ENCODE data around the gene DLX1. TPM values are rescaled to one million over a fixed set of nuclear protein-coding genes. Genes with fewer than 3 reads are reported as not detected.

The DLX1 gene
- total RNA-seq, 1 experiment from 2014 or later = 0.77 TPM

DNA sequence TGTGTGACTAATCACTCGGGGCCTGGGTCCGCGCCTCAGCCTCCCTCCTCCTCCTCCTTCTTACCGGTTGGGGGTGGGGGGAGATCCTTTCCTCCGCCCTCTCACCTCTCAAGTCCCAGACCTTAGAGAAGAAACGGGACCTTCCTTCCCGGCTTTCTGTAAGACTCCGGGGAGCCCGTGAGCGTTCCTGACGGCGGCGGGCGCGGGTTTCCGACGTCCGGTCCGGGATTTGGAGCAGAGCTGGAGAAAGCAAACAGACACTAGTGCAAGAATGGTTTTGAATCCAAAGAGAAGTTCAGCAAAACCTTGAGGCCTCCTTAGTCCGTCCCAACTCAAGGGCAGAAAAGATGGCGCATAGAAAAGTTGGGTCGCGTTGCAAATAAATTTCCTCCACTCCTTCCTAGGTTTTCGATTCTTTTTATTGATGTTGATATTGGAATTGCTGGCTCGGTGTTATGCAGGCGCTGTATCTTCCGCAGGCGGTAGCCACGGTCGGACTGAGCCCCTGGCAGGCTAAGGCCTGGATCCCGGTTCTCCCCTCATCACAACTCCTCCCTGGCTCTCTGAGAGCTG is 2.0 kb downstream of the DLX1 start:
- Mint-ChIP-seq H3K27me3 (ENCODE audit: insufficient read depth, unreplicated experiment) (no peaks in the 10 kb centered on the region), H3K4me3 (ENCODE audit: unreplicated experiment) (peak overlapping the region; percentile 80), H3K9me3 (ENCODE audit: unreplicated experiment) (no peaks in the 10 kb centered on the region), H3K4me1 (ENCODE audit: insufficient read depth, unreplicated experiment) (no peaks in the 10 kb centered on the region), H3K36me3 (ENCODE audit: insufficient read depth, unreplicated experiment) (no peaks in the 10 kb centered on the region), H3K27ac (ENCODE audit: low read depth, unreplicated experiment) (no peak overlapping the region)
- DNase-seq (ENCODE audit: unreplicated experiment) = no peak
- ChIA-PET CTCF (interaction anchor here (0.6 to 0.9 kb wide), 2 partner anchors 10 to 12 kb away, joined by 3 read pairs; no protein-coding TSS in a partner anchor), POLR2A (interaction anchor here (0.6 to 2.9 kb wide), 4 partner anchors 8 to 689 kb away, joined by 3 to 55 read pairs (median 3); no protein-coding TSS in a partner anchor)
- BruUV-seq (replicated peaks) = no TSS peak
- intact Hi-C loops (cut with micrococcal nuclease) = no loop called here
- TF ChIP-seq, protein P1, sequence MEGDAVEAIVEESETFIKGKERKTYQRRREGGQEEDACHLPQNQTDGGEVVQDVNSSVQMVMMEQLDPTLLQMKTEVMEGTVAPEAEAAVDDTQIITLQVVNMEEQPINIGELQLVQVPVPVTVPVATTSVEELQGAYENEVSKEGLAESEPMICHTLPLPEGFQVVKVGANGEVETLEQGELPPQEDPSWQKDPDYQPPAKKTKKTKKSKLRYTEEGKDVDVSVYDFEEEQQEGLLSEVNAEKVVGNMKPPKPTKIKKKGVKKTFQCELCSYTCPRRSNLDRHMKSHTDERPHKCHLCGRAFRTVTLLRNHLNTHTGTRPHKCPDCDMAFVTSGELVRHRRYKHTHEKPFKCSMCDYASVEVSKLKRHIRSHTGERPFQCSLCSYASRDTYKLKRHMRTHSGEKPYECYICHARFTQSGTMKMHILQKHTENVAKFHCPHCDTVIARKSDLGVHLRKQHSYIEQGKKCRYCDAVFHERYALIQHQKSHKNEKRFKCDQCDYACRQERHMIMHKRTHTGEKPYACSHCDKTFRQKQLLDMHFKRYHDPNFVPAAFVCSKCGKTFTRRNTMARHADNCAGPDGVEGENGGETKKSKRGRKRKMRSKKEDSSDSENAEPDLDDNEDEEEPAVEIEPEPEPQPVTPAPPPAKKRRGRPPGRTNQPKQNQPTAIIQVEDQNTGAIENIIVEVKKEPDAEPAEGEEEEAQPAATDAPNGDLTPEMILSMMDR (IDR thresholded peaks at IDR 0.05; ENCODE audit: unreplicated experiment) = no peak

DNA sequence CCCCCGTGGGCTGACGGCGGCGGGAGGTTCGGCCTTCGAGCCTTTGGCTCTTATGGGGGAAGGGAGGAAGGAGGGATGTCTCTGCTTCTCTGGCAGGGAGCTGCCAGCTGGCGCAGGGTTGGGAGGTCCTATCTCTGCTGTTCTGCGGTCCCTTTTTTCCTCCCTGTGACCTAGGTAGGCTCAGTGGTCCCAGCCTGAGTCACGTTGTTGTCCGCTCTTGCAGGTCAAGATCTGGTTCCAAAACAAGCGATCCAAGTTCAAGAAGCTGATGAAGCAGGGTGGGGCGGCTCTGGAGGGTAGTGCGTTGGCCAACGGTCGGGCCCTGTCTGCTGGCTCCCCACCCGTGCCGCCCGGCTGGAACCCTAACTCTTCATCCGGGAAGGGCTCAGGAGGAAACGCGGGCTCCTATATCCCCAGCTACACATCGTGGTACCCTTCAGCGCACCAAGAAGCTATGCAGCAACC is 2.5 kb downstream of the DLX1 start:
- ChIA-PET CTCF (no interaction called here), POLR2A (interaction anchor here (0.6 to 1.1 kb wide), 3 partner anchors 7 to 492 kb away, joined by 3 read pairs; no protein-coding TSS in a partner anchor)
- no TSS peak for BruUV-seq (replicated peaks)
- no peaks in the 10 kb centered on the region for H3K36me3 Mint-ChIP-seq (ENCODE audit: insufficient read depth, unreplicated experiment)
- H3K4me3 Mint-ChIP-seq (ENCODE audit: unreplicated experiment) = no peak overlapping the region
- DNase-seq (ENCODE audit: unreplicated experiment) = no peak
- no peak overlapping the region for H3K27ac Mint-ChIP-seq (ENCODE audit: low read depth, unreplicated experiment)
- H3K9me3 Mint-ChIP-seq (ENCODE audit: unreplicated experiment) = no peaks in the 10 kb centered on the region
- no peaks in the 10 kb centered on the region for H3K4me1 Mint-ChIP-seq (ENCODE audit: insufficient read depth, unreplicated experiment)
- H3K27me3 Mint-ChIP-seq (ENCODE audit: insufficient read depth, unreplicated experiment) = no peaks in the 10 kb centered on the region
- intact Hi-C loops (cut with micrococcal nuclease) = no loop called here
- TF ChIP-seq, protein P1 (IDR thresholded peaks at IDR 0.05; ENCODE audit: unreplicated experiment) = no peak

DNA sequence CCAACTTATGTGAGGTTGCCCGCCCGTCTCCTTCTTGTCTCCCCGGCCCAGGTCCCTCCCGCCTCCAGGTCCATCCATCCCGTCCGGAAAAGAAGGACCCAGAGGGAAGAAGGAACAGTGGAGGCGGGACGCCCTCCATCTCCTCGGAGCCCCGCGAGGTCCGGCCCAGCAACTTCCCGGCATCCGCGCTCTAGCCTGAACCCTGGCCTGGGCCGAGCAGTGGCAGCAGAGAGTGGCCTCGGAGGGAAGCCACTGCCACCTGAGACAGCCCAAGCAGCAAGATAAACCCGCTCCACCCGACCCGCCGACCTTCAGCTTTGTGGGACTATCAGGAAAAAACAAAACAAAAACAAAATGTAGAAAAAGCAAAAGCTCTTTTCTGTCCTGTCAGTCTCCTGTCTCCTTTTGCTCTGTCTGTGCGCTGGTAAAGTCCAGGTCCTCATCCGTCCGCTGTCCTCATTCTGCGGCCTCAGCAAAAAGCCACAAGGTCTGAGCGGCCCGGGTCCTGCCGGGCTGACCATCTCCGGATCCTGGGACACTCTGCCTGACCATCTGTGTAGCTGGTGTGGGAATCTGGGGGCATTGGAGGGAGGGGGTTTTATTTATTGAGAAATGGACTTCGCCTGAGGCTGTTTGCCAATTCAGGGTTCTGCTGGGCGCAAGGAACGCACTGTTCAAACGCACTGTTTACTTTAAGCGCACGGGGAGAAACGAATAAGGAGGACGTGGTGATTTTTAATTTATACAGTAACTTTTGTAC is 3.1 kb downstream of the DLX1 start:
- Mint-ChIP-seq H3K4me1 (ENCODE audit: insufficient read depth, unreplicated experiment) (no peaks in the 10 kb centered on the region), H3K36me3 (ENCODE audit: insufficient read depth, unreplicated experiment) (no peaks in the 10 kb centered on the region), H3K27ac (ENCODE audit: low read depth, unreplicated experiment) (no peak overlapping the region), H3K4me3 (ENCODE audit: unreplicated experiment) (no peak overlapping the region), H3K27me3 (ENCODE audit: insufficient read depth, unreplicated experiment) (no peaks in the 10 kb centered on the region), H3K9me3 (ENCODE audit: unreplicated experiment) (no peaks in the 10 kb centered on the region)
- BruUV-seq (replicated peaks) = no TSS peak
- TF ChIP-seq, protein P1 (IDR thresholded peaks at IDR 0.05; ENCODE audit: unreplicated experiment) = no peak
- POLR2A ChIA-PET = interaction anchor here (0.6 to 1.1 kb wide), 4 partner anchors 7 to 493 kb away, joined by 3 read pairs; no protein-coding TSS in a partner anchor
- no peak for DNase-seq (ENCODE audit: unreplicated experiment)
- CTCF ChIA-PET = no interaction called here
- intact Hi-C loops (cut with micrococcal nuclease) = no loop called here

DNA sequence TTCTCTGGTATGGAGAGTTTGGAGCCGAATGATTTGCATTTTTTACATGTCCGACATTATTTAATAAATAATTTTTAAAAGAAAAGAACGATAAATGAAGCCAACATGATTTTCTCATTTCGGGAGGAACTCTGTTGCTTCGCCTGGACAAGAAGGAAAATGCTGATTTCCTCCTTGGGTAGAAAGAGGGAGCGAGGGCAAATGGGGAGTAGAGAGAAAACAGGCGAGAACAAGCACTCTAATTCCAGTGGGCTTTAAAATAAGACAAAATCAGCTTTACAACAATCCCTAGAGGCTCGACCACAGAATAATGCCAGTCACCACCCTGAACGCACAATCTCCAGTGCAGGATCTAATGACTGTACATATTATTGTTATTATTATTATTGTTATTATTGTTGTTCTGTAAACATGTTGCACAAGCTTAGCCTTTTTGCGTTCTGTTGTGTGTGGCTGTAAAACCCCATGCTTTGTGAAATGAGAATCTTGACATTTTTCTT is 3.7 kb downstream of the DLX1 start:
- Mint-ChIP-seq H3K4me3 (ENCODE audit: unreplicated experiment) (no peak overlapping the region), H3K9me3 (ENCODE audit: unreplicated experiment) (no peaks in the 10 kb centered on the region), H3K4me1 (ENCODE audit: insufficient read depth, unreplicated experiment) (peaks cover 5% of the 10 kb centered on the region), H3K27ac (ENCODE audit: low read depth, unreplicated experiment) (no peak overlapping the region), H3K36me3 (ENCODE audit: insufficient read depth, unreplicated experiment) (no peaks in the 10 kb centered on the region), H3K27me3 (ENCODE audit: insufficient read depth, unreplicated experiment) (no peaks in the 10 kb centered on the region)
- CTCF ChIA-PET = no interaction called here
- intact Hi-C loops (cut with micrococcal nuclease) = no loop called here
- no TSS peak for BruUV-seq (replicated peaks)
- DNase-seq (ENCODE audit: unreplicated experiment) = no peak
- POLR2A ChIA-PET = interaction anchor here (0.7 kb wide), 1 partner anchor 51 kb away, joined by 3 read pairs; no protein-coding TSS in a partner anchor
- TF ChIP-seq, protein P1 (IDR thresholded peaks at IDR 0.05; ENCODE audit: unreplicated experiment) = no peak
